ENCODE measurements around the gene DLK1.

Gene DLK1

GRCh38 chr14:100726550-100727085 is at the start of gene DLK1:
Gene DLK1 (plus strand): TSS chr14:100726892. CDS start chr14:100727069, 177 bp downstream.
- DNase-seq: no peak

GRCh38 chr14:100677152-100677551 is 49.5 kb upstream of the DLK1 start:
- DNase-seq: no peak

- no peak for DNase-seq
Observed at GRCh38 chr14:100677554-100678468, 48.9 kb upstream of the DLK1 start.

GRCh38 chr14:100678469-100678828 is 48.2 kb upstream of the DLK1 start:
- no peak for DNase-seq

- DNase-seq: no peak
Observed at GRCh38 chr14:100679153-100679552, 47.5 kb upstream of the DLK1 start.

GRCh38 chr14:100679707-100680438 is 46.8 kb upstream of the DLK1 start:
- no peak for DNase-seq

- DNase-seq: no peak
Observed at GRCh38 chr14:100680439-100681051, 46.1 kb upstream of the DLK1 start.

- DNase-seq: no peak
Observed at GRCh38 chr14:100681111-100681510, 45.6 kb upstream of the DLK1 start.

- no peak for DNase-seq
Observed at GRCh38 chr14:100682749-100683148, 43.9 kb upstream of the DLK1 start.

- no peak for DNase-seq
Observed at GRCh38 chr14:100683578-100683977, 43.1 kb upstream of the DLK1 start.

GRCh38 chr14:100684154-100684553 is 42.5 kb upstream of the DLK1 start:
- no peak for DNase-seq

- no peak for DNase-seq
Observed at GRCh38 chr14:100684961-100685360, 41.7 kb upstream of the DLK1 start.

- DNase-seq: no peak
Observed at GRCh38 chr14:100686858-100687257, 39.8 kb upstream of the DLK1 start.

GRCh38 chr14:100687386-100687785 is 39.3 kb upstream of the DLK1 start:
- no peak for DNase-seq

GRCh38 chr14:100688051-100688450 is 38.6 kb upstream of the DLK1 start:
- DNase-seq: no peak

- DNase-seq: no peak
Observed at GRCh38 chr14:100688598-100689461, 37.9 kb upstream of the DLK1 start.

GRCh38 chr14:100690672-100691071 is 36.0 kb upstream of the DLK1 start:
- no peak for DNase-seq

GRCh38 chr14:100691395-100692056 is 35.2 kb upstream of the DLK1 start:
- no peak for DNase-seq

- DNase-seq: no peak
Observed at GRCh38 chr14:100692256-100692655, 34.4 kb upstream of the DLK1 start.

GRCh38 chr14:100692859-100693558 is 33.7 kb upstream of the DLK1 start:
- no peak for DNase-seq
